ENCODE results near the gene SKA1. TPM values are rescaled to one million over a fixed set of nuclear protein-coding genes. Genes with fewer than 3 reads are reported as not detected.

The SKA1 gene
- total RNA-seq, 2 donors from 2014 or later = 3.6 to 21.3 TPM

GRCh38 chr18:50418650-50419049, 43.8 kb downstream of the SKA1 start:
- H3K36me3 ChIP-seq = no peaks in the 10 kb centered on the region
- intact Hi-C loops (cut with DNase I) = no loop called here
- H3K27me3 ChIP-seq = no peaks in the 10 kb centered on the region
- no peaks in the 10 kb centered on the region for H3K4me1 ChIP-seq
- DNase-seq = no peak
- no peak overlapping the region for H3K4me3 ChIP-seq
- no peak overlapping the region for H3K9ac ChIP-seq (ENCODE audit: low read depth in 2 of 2, low read length in 2 of 2)
- no peaks in the 10 kb centered on the region for H3K9me3 ChIP-seq
- H3K27ac ChIP-seq = no peak overlapping the region
- TF ChIP-seq CTCF (IDR thresholded peaks at IDR 0.05) = no peak

GRCh38 chr18:50422286-50422898, 47.5 kb downstream of the SKA1 start:
- intact Hi-C loops (cut with DNase I) = no loop called here
- no peaks in the 10 kb centered on the region for H3K4me1 ChIP-seq
- H3K4me3 ChIP-seq = no peak overlapping the region
- H3K36me3 ChIP-seq = no peaks in the 10 kb centered on the region
- no peak overlapping the region for H3K27ac ChIP-seq
- no peaks in the 10 kb centered on the region for H3K9me3 ChIP-seq
- no peaks in the 10 kb centered on the region for H3K27me3 ChIP-seq
- DNase-seq = no peak
- H3K9ac ChIP-seq (ENCODE audit: low read depth in 2 of 2, low read length in 2 of 2) = no peak overlapping the region
- no peak for TF ChIP-seq CTCF (IDR thresholded peaks at IDR 0.05)

- intact Hi-C loops (cut with DNase I) = loop anchor here (5.0 kb wide), 1 partner anchor 203 kb away; no protein-coding TSS in a partner anchor
- H3K36me3 ChIP-seq = no peaks in the 10 kb centered on the region
- H3K27ac ChIP-seq = no peak overlapping the region
- H3K27me3 ChIP-seq = no peaks in the 10 kb centered on the region
- no peak for TF ChIP-seq CTCF (IDR thresholded peaks at IDR 0.05)
- H3K4me1 ChIP-seq = no peaks in the 10 kb centered on the region
- H3K9me3 ChIP-seq = no peaks in the 10 kb centered on the region
- no peak for DNase-seq
- no peak overlapping the region for H3K9ac ChIP-seq (ENCODE audit: low read depth in 2 of 2, low read length in 2 of 2)
- H3K4me3 ChIP-seq = no peak overlapping the region
Observed at GRCh38 chr18:50424877-50425690, 50.2 kb downstream of the SKA1 start.

- Histone ChIP-seq H3K4me3 (no peak overlapping the region), H3K9me3 (no peaks in the 10 kb centered on the region), H3K9ac (ENCODE audit: low read depth in 2 of 2, low read length in 2 of 2) (no peak overlapping the region), H3K36me3 (no peaks in the 10 kb centered on the region), H3K4me1 (no peaks in the 10 kb centered on the region), H3K27me3 (no peaks in the 10 kb centered on the region), H3K27ac (no peak overlapping the region)
- no peak for DNase-seq
- no peak for TF ChIP-seq CTCF (IDR thresholded peaks at IDR 0.05)
- intact Hi-C loops (cut with DNase I) = loop anchor here (5.0 kb wide), 1 partner anchor 206 kb away; no protein-coding TSS in a partner anchor
Observed at GRCh38 chr18:50427896-50428295, 53.0 kb downstream of the SKA1 start.

- H3K27me3 ChIP-seq = no peaks in the 10 kb centered on the region
- no peaks in the 10 kb centered on the region for H3K9me3 ChIP-seq
- no peak overlapping the region for H3K9ac ChIP-seq (ENCODE audit: low read depth in 2 of 2, low read length in 2 of 2)
- no peak overlapping the region for H3K4me3 ChIP-seq
- DNase-seq = no peak
- H3K4me1 ChIP-seq = no peaks in the 10 kb centered on the region
- no peaks in the 10 kb centered on the region for H3K36me3 ChIP-seq
- TF ChIP-seq CTCF (IDR thresholded peaks at IDR 0.05) = no peak
- intact Hi-C loops (cut with DNase I) = loop anchor here (5.0 kb wide), 1 partner anchor 206 kb away; no protein-coding TSS in a partner anchor
- no peak overlapping the region for H3K27ac ChIP-seq
Observed at GRCh38 chr18:50428531-50429206, 53.8 kb downstream of the SKA1 start.
